KMS-11 (cell line): ENCODE measurements around the gene ADAM8.

Experiments
- H2AFZ ChIP-seq: fragments of 200-600 bp; sonication (generic); 2 replicates; pipeline ENCODE4 v1.6.1; 2016; ENCODE audit warnings: antibody characterized with exemption, mixed run types, low read depth
- H3K27ac ChIP-seq: fragments of 200-600 bp; sonication (generic); 2 replicates; pipeline ENCODE4 v1.6.1; 2016; ENCODE audit warnings: mild to moderate bottlenecking, mixed run types
- H3K27me3 ChIP-seq: fragments of 200-600 bp; sonication (generic); 2 replicates; pipeline ENCODE4 v1.6.1; 2017; ENCODE audit warnings: mild to moderate bottlenecking, low read depth, mixed run types, moderate library complexity; ENCODE audit not compliant: insufficient read depth
- H3K36me3 ChIP-seq: fragments of 200-600 bp; sonication (generic); 2 replicates; pipeline ENCODE4 v1.6.1; 2017; ENCODE audit warnings: mild to moderate bottlenecking, mixed run types; ENCODE audit not compliant: insufficient read depth
- H3K4me1 ChIP-seq: fragments of 200-600 bp; sonication (generic); 2 replicates; pipeline ENCODE4 v1.6.1; 2016; ENCODE audit warnings: mild to moderate bottlenecking, low read depth, mixed run types; ENCODE audit not compliant: poor library complexity, severe bottlenecking
- H3K4me2 ChIP-seq: fragments of 200-600 bp; sonication (generic); 2 replicates; pipeline ENCODE4 v1.7.0; 2016; ENCODE audit warnings: mild to moderate bottlenecking, mixed run types
- H3K4me3 ChIP-seq: fragments of 200-600 bp; sonication (generic); IDR thresholded peaks from 2 replicates; pipeline ENCODE4 v1.6.1; 2017; ENCODE audit warnings: low read depth, low read length, mixed read lengths; ENCODE audit not compliant: insufficient read depth
- H3K79me2 ChIP-seq: fragments of 200-600 bp; sonication (generic); 2 replicates; pipeline ENCODE4 v1.6.1; 2016; ENCODE audit warnings: low read depth, mixed run types; ENCODE audit not compliant: insufficient read depth
- H3K9ac ChIP-seq: fragments of 200-600 bp; sonication (generic); 2 replicates; pipeline ENCODE4 v1.6.1; 2016; ENCODE audit warnings: mild to moderate bottlenecking, mixed run types
- H4K20me1 ChIP-seq: fragments of 200-600 bp; sonication (generic); 2 replicates; pipeline ENCODE4 v1.6.1; 2016; ENCODE audit warnings: mild to moderate bottlenecking, mixed run types; ENCODE audit not compliant: insufficient read depth
- TF ChIP-seq, protein P1 (sequence below): fragments of 200-600 bp; sonication (generic); conservative IDR thresholded peaks from 2 replicates; pipeline ENCODE4 v1.6.1; 2017; ENCODE audit warnings: low read depth, mild to moderate bottlenecking, antibody characterized with exemption, low read length, moderate library complexity, mixed read lengths

The ADAM8 gene

DNA sequence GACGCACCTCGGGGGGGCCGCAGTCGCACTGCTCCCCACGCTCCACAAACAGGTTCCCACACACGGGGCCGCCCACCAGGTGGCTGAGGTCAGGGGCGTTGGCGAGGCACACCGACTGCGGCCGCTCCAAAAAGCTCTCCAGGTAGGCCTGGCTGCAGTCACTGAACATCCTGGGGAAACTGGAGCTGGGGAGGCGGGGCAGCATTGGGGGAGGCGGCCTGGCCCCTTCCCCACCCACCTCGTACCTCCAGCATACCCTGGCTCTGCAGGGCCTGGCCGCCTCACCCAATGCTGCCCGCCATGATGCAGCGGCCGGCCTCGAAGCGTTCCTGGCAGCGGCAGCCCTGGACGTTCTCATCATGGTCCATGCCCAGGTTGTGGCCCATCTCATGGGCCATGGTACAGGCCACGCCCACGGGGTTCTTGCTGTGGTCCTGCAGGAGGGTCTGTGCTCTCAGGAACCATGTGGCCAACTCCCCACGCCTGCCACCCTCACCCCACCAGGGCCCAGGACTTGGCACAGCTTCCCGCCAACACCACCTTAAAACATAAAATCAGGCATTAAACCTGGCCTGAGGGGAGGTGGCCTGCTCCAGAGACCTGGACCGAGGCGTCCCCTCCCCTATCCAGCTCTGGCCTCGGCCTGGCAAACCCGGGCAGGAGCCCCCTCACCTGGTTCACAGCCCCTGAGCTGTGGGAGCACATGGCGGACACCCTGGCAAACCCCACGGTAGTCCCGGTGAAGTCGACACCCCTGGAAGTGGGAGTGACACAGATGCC, 5.0 kb downstream of the ADAM8 start:
- TF ChIP-seq, protein P1, sequence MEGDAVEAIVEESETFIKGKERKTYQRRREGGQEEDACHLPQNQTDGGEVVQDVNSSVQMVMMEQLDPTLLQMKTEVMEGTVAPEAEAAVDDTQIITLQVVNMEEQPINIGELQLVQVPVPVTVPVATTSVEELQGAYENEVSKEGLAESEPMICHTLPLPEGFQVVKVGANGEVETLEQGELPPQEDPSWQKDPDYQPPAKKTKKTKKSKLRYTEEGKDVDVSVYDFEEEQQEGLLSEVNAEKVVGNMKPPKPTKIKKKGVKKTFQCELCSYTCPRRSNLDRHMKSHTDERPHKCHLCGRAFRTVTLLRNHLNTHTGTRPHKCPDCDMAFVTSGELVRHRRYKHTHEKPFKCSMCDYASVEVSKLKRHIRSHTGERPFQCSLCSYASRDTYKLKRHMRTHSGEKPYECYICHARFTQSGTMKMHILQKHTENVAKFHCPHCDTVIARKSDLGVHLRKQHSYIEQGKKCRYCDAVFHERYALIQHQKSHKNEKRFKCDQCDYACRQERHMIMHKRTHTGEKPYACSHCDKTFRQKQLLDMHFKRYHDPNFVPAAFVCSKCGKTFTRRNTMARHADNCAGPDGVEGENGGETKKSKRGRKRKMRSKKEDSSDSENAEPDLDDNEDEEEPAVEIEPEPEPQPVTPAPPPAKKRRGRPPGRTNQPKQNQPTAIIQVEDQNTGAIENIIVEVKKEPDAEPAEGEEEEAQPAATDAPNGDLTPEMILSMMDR = no peak
- Histone ChIP-seq H3K4me3 (no peak overlapping the region), H3K4me1 (peaks cover 22% of the 10 kb centered on the region), H3K79me2 (no peaks in the 10 kb centered on the region), H3K36me3 (no peaks in the 10 kb centered on the region), H4K20me1 (no peaks in the 10 kb centered on the region), H3K9ac (no peak overlapping the region), H3K4me2 (no peak overlapping the region), H3K27ac (no peak overlapping the region), H3K27me3 (no peaks in the 10 kb centered on the region), H2AFZ (no peak overlapping the region)

DNA sequence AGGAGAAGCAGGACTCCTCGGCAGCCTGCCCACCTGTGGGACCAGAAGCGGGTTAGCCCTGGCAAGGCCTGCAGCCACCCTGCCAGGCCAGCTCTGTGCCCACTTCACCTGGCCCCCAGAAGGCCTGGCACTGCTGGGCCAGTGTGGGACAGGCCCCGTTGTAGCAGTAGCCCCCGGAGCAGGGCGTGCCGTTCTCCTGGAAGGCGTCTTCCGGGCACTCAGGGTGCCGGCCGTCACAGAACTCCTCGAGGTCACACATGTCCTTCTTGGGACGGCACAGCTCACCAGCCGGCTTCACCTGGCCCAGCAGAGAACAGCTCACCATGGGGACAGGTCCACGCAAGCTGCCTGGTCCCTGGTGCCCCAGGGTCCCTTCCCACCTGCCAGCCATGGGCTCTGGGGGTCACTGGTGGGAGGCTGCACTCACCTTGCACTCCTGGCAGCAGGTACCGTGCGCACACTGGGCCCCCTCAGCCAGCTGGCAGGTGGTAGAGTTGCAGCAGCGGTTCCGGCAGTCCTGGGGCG, 5.8 kb downstream of the ADAM8 start:
- no peak overlapping the region for H3K4me3 ChIP-seq
- H3K79me2 ChIP-seq = no peaks in the 10 kb centered on the region
- no peaks in the 10 kb centered on the region for H4K20me1 ChIP-seq
- H3K9ac ChIP-seq = no peak overlapping the region
- H3K4me2 ChIP-seq = no peak overlapping the region
- H3K4me1 ChIP-seq = peaks cover 15% of the 10 kb centered on the region
- no peak overlapping the region for H3K27ac ChIP-seq
- H3K27me3 ChIP-seq = no peaks in the 10 kb centered on the region
- no peak overlapping the region for H2AFZ ChIP-seq
- no peaks in the 10 kb centered on the region for H3K36me3 ChIP-seq
- TF ChIP-seq, protein P1 = no peak

DNA sequence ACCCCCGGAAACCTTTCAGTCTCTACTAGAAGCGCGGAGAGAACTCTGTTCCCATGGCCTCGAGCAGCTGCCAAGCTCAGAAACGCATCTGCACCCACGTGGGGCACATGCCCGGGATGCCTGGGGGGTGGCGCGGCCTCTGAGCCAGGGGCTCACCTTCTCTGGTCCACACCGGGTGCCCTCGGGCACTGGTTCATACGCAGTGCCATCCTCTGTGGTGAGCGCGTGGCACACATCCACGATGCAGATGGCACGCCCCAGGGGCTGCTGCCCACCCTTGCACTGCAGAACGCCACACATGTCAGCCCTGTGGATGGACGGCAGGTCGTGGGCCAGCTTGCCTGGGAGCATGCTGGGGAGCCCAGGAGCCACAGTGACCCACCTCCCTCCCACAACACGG, 6.5 kb downstream of the ADAM8 start:
- Histone ChIP-seq H4K20me1 (no peaks in the 10 kb centered on the region), H3K4me1 (peaks cover 9% of the 10 kb centered on the region), H3K4me2 (no peak overlapping the region), H3K79me2 (no peaks in the 10 kb centered on the region), H3K27ac (no peak overlapping the region), H3K4me3 (no peak overlapping the region), H3K27me3 (no peaks in the 10 kb centered on the region), H3K36me3 (no peaks in the 10 kb centered on the region), H3K9ac (no peak overlapping the region), H2AFZ (no peak overlapping the region)
- TF ChIP-seq, protein P1 = no peak

DNA sequence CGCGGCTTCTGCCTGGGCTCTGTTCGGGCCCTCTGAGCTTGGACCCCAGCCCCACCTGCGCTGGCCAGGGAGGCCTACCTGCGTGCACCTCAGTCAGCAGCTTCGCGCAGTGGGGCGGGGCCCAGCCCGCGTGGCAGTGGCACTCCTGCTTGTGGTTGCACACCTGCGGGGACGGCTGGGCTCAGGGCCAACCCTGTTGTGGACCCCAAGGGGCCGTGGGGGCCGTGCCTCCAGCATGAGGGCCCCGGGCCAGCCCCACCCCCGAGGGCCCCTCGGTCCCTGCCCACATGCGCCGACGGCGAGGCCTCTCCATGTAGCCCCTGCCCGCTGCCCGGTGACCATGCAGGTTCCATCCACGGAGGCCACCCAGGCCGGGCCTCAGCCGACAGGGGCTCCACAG, 7.3 kb downstream of the ADAM8 start:
- TF ChIP-seq, protein P1 = no peak
- Histone ChIP-seq H3K4me2 (no peak overlapping the region), H4K20me1 (no peaks in the 10 kb centered on the region)

More for the DNA sequence above, 7.3 kb downstream of the ADAM8 start:
- H3K79me2 ChIP-seq = no peaks in the 10 kb centered on the region
- peaks cover 8% of the 10 kb centered on the region for H3K4me1 ChIP-seq
- no peak overlapping the region for H3K9ac ChIP-seq
- no peak overlapping the region for H2AFZ ChIP-seq
- no peak overlapping the region for H3K27ac ChIP-seq
- H3K27me3 ChIP-seq = no peaks in the 10 kb centered on the region
- H3K4me3 ChIP-seq = no peak overlapping the region
- no peaks in the 10 kb centered on the region for H3K36me3 ChIP-seq
